GM18498 (cell line): ENCODE results near the gene PNPLA5.
"Not testable (repeated sequence)": the region's sequence is repeated elsewhere in the genome, so short reads cannot be mapped to it uniquely, and the experiment has no call there.

Source experiments
- ATAC-seq: cut with Tn5 transposase; IDR thresholded peaks from one replicate; pipeline ENCODE4 v1.9.1; 2021; ENCODE audit warnings: mild to moderate bottlenecking, moderate library complexity; ENCODE audit not compliant: unreplicated experiment

PNPLA5 gene

DNA sequence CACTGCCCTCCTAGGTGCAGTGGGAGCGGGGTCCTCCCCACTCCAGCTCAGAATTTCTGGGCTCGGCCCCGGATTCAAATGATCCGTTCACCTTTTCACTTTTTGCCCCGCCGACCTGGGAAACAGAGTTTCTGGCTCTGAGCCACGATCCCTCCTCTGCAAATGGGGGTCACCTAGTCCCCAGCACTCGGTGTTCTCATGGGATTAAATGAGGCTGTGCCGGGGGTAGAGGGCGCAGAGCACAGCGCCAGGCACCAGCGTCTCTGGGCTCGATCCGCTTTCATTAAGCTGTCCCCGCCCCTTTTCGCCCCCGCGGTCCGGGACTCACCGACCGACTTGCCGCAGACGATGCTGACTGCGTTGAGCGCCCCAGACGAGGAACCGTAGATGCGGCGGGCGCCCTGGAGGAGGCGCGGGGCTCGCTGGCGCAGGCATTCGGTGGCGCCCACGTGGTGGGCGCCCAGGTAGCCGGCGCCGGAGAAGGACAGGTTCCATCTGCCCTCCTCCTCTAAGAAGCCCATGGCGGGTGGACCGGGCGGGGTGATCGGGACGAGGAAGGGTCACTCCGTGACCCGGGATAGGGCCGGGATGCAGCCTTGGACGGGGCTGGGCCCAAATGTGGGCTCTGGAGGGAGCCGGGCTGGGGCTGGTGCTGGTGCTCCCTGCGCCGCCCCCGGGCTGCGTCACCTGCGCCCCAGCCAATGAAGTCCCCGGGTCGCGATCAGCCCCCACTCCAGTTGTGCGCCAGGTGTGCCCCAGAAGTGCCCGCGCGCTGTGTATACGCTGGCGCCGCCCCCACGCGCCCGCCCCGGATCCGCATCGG lies at the start of gene PNPLA5:
PNPLA5 (minus strand) TSS at position 654 of the 823 bp plus-strand sequence; CDS start at position 521, 133 bp downstream.
- no peak for ATAC-seq

DNA sequence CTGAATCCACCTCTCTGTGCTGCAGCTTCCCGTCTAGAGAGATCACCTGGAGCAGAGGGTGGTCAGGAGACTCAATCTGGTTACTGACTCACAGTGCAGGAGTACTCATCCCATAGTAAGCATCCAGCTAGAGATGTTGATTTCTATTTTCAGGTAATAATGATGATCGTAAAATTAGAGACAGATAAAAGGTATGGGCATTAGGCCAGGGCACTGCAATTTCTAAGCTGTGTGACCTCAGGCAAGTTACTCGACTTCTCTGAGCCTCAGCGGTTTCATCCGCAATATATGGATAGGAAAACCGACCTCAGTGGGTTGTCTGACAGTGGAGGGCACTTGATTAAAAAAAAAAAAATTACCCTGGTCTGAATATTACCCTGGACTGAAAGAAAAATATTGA lies 49.6 kb upstream of the PNPLA5 start:
- ATAC-seq = no peak

- ATAC-seq = no peak
Measured at GRCh38 chr22:43931771-43932170, 40.0 kb upstream of the PNPLA5 start.

- ATAC-seq = no peak
Measured at GRCh38 chr22:43928908-43929307, 37.1 kb upstream of the PNPLA5 start.

DNA sequence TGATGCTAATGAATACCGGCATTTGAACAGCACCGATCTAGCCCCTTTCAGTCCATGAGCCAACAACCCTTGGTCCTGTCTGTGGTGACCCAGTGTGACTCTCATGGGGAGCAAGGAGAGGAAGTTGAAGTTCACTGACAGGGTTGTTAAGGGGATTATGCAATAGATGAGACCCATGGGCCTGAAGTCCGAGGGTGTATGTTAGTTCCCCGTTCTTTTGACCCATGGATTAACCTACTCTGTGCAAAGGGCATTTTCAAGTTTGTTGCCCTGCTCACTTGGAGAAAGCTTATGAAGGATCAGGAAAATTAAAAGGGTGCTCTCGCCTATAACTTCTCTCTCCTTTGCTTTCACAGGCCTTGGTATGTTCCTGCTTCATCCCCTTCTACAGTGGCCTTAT lies 36.7 kb upstream of the PNPLA5 start:
- ATAC-seq = no peak

GRCh38 chr22:43926349-43926710 lies 34.5 kb upstream of the PNPLA5 start:
- ATAC-seq = no peak

GRCh38 chr22:43925433-43926348 lies 33.9 kb upstream of the PNPLA5 start:
- ATAC-seq = no peak

DNA sequence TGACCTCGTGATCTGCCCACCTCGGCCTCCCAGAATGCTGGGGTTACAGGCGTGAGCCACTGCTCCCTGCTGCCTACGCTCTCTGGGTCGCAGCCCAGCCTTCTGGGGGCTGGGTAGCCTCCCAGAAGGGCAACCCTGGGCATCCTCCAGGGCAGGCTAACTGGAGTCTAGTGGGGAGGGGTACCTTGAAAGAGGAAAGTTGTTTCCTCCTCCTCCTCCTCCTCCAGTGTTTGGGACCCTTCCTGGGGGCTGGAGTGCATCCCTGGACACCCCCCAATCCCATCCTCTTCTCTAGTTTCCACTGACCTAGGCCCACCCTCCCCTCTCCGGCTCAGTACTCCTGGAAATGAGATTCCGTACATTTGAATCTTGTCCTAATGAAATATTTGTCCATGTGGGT lies 33.1 kb upstream of the PNPLA5 start:
- no peak for ATAC-seq

- no peak for ATAC-seq
Measured at GRCh38 chr22:43923631-43924464, 32.0 kb upstream of the PNPLA5 start, which contains the start of gene PNPLA3. TSS of gene PNPLA3 (plus strand) at chr22:43923805. CDS start at chr22:43923912, 107 bp downstream.

DNA sequence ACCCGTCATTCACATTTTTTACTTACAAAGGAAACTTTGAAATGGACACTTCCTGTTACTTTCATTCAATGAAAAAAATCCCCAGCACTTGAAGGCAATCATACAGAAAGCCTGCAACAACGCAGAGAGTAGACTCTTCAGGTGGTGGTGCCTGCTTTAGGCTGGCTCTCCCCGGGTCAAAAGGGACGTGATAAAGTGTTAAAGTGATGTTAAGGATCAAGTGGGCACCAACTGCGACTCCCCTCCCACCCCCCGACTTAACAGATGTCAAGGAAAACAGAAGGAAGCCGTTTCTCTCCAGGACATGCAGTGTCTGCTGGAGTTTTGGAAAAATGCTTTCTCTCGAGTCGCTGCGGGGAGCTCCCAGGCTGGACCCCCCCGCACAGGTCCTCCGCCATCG lies 31.4 kb upstream of the PNPLA5 start:
- ATAC-seq = no peak

GRCh38 chr22:43922123-43922522 lies 30.3 kb upstream of the PNPLA5 start:
- ATAC-seq = no peak

GRCh38 chr22:43921370-43921769 lies 29.6 kb upstream of the PNPLA5 start:
- ATAC-seq = no peak

GRCh38 chr22:43919106-43919973 lies 27.5 kb upstream of the PNPLA5 start:
- ATAC-seq = no peak

GRCh38 chr22:43917521-43917920 lies 25.7 kb upstream of the PNPLA5 start:
- no peak for ATAC-seq

- no peak for ATAC-seq
Measured at GRCh38 chr22:43911351-43911750, 19.5 kb upstream of the PNPLA5 start.

GRCh38 chr22:43910178-43910695 lies 18.4 kb upstream of the PNPLA5 start:
- no peak for ATAC-seq

- no peak for ATAC-seq
Measured at GRCh38 chr22:43909708-43910107, 17.9 kb upstream of the PNPLA5 start.

- ATAC-seq = no peak
Measured at GRCh38 chr22:43905681-43906080, 13.9 kb upstream of the PNPLA5 start.

- not testable (repeated sequence) for ATAC-seq
Measured at GRCh38 chr22:43904412-43904811, 12.6 kb upstream of the PNPLA5 start.

- ATAC-seq = not testable (repeated sequence)
Measured at GRCh38 chr22:43903033-43903432, 11.2 kb upstream of the PNPLA5 start.
